Measurements from ENCODE around the gene PPP2R2C.

The PPP2R2C gene

DNA sequence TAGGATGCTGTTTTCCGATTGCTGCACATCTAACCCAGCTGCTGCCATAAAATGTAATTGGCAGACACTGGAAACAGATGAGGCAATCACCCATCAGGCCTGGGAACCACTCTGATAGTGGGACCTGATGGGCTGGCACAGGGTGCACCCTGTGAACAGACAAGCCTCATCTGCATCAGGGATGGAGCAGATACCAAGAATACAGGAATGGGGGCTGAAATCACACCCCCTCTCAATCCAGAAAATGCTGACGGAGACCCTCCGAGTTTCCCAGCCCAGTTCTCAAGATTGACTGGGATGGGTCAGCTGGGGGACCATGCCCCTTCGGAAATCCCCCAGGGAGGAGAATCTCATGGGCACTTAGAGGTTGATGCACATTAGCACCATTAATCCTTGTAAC is 28.8 kb upstream of the PPP2R2C start:
- TF ChIP-seq POLR2AphosphoS5 (IDR thresholded peaks at IDR 0.05; ENCODE audit: low read depth) (no peak), GABPA (IDR thresholded peaks at IDR 0.05; ENCODE audit: low read depth) (no peak), SPI1 (IDR thresholded peaks at IDR 0.05; ENCODE audit: borderline replicate concordance, low read depth) (no peak)
- TF ChIP-seq, protein P1, sequence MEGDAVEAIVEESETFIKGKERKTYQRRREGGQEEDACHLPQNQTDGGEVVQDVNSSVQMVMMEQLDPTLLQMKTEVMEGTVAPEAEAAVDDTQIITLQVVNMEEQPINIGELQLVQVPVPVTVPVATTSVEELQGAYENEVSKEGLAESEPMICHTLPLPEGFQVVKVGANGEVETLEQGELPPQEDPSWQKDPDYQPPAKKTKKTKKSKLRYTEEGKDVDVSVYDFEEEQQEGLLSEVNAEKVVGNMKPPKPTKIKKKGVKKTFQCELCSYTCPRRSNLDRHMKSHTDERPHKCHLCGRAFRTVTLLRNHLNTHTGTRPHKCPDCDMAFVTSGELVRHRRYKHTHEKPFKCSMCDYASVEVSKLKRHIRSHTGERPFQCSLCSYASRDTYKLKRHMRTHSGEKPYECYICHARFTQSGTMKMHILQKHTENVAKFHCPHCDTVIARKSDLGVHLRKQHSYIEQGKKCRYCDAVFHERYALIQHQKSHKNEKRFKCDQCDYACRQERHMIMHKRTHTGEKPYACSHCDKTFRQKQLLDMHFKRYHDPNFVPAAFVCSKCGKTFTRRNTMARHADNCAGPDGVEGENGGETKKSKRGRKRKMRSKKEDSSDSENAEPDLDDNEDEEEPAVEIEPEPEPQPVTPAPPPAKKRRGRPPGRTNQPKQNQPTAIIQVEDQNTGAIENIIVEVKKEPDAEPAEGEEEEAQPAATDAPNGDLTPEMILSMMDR (IDR thresholded peaks at IDR 0.05; ENCODE audit: insufficient read depth, low read length): no peak
- TF ChIP-seq, protein P2, sequence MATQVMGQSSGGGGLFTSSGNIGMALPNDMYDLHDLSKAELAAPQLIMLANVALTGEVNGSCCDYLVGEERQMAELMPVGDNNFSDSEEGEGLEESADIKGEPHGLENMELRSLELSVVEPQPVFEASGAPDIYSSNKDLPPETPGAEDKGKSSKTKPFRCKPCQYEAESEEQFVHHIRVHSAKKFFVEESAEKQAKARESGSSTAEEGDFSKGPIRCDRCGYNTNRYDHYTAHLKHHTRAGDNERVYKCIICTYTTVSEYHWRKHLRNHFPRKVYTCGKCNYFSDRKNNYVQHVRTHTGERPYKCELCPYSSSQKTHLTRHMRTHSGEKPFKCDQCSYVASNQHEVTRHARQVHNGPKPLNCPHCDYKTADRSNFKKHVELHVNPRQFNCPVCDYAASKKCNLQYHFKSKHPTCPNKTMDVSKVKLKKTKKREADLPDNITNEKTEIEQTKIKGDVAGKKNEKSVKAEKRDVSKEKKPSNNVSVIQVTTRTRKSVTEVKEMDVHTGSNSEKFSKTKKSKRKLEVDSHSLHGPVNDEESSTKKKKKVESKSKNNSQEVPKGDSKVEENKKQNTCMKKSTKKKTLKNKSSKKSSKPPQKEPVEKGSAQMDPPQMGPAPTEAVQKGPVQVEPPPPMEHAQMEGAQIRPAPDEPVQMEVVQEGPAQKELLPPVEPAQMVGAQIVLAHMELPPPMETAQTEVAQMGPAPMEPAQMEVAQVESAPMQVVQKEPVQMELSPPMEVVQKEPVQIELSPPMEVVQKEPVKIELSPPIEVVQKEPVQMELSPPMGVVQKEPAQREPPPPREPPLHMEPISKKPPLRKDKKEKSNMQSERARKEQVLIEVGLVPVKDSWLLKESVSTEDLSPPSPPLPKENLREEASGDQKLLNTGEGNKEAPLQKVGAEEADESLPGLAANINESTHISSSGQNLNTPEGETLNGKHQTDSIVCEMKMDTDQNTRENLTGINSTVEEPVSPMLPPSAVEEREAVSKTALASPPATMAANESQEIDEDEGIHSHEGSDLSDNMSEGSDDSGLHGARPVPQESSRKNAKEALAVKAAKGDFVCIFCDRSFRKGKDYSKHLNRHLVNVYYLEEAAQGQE (IDR thresholded peaks at IDR 0.05; ENCODE audit: insufficient replicate concordance, low read depth): no peak
- Histone ChIP-seq H3K4me3 (replicated peaks; ENCODE audit: insufficient read depth, low read length) (no peak overlapping the region), H3K27ac (replicated peaks) (no peak overlapping the region), H3K27me3 (ENCODE audit: insufficient read depth, poor library complexity, severe bottlenecking) (no peaks in the 10 kb centered on the region)
- DNase-seq (ENCODE audit: low read depth in 1 of 2, low spot score in 1 of 2): no peak

- no peak overlapping the region for H3K4me3 ChIP-seq (replicated peaks; ENCODE audit: insufficient read depth, low read length)
- no peaks in the 10 kb centered on the region for H3K27me3 ChIP-seq (ENCODE audit: insufficient read depth, poor library complexity, severe bottlenecking)
- no peak overlapping the region for H3K27ac ChIP-seq (replicated peaks)
- TF ChIP-seq SPI1 (IDR thresholded peaks at IDR 0.05; ENCODE audit: borderline replicate concordance, low read depth) (no peak), GABPA (IDR thresholded peaks at IDR 0.05; ENCODE audit: low read depth) (no peak), POLR2AphosphoS5 (IDR thresholded peaks at IDR 0.05; ENCODE audit: low read depth) (no peak)
- TF ChIP-seq, protein P1 (IDR thresholded peaks at IDR 0.05; ENCODE audit: insufficient read depth, low read length): no peak
- TF ChIP-seq, protein P2 (IDR thresholded peaks at IDR 0.05; ENCODE audit: insufficient replicate concordance, low read depth): no peak
- DNase-seq (ENCODE audit: low read depth in 1 of 2, low spot score in 1 of 2): no peak
Measured at GRCh38 chr4:6500481-6501140, 28.2 kb upstream of the PPP2R2C start.

DNA sequence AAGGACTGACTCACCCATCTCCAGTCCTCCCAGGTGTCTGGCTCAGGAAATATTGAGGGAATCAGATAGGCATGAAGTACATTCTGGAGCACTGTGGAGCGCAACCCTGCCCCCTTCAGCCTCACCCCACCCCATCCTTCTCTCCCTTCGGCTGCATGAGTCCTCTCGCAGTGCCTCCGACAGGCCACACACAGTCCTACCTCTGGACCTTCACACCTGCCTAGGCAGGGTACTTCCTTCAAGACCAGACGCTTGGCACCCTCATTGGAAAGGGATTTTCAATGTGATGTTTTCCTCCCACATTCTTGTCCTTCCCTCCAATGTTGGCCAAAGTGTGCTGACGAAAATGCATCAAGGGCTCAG is 26.8 kb upstream of the PPP2R2C start:
- H3K4me3 ChIP-seq (replicated peaks; ENCODE audit: insufficient read depth, low read length): no peak overlapping the region
- H3K27ac ChIP-seq (replicated peaks): no peak overlapping the region
- H3K27me3 ChIP-seq (ENCODE audit: insufficient read depth, poor library complexity, severe bottlenecking): no peaks in the 10 kb centered on the region
- no peak for DNase-seq (ENCODE audit: low read depth in 1 of 2, low spot score in 1 of 2)
- TF ChIP-seq SPI1 (IDR thresholded peaks at IDR 0.05; ENCODE audit: borderline replicate concordance, low read depth) (no peak), GABPA (IDR thresholded peaks at IDR 0.05; ENCODE audit: low read depth) (no peak), POLR2AphosphoS5 (IDR thresholded peaks at IDR 0.05; ENCODE audit: low read depth) (no peak)
- TF ChIP-seq, protein P2 (IDR thresholded peaks at IDR 0.05; ENCODE audit: insufficient replicate concordance, low read depth): no peak
- TF ChIP-seq, protein P1 (IDR thresholded peaks at IDR 0.05; ENCODE audit: insufficient read depth, low read length): no peak

Data from HL-60 (cell line).